HepG2 (cell line): ENCODE results near the gene SLC4A5. TPM values are rescaled to one million over a fixed set of nuclear protein-coding genes. Genes with fewer than 3 reads are reported as not detected.

Experiments
- ATAC-seq: fragments of 200-7000 bp; cut with Tn5 transposase; 3 replicates; pipeline ENCODE4 v1.9.1; 2020; ENCODE audit warnings: mild to moderate bottlenecking, moderate library complexity
- BruUV-seq: library from RNA; stranded (reverse); fragments of 400-500 nt; replicated peaks from 2 replicates; lab custom pipeline; 2021; lab: Mats Ljungman, UMichigan
- CTCF ChIA-PET: fragments of 300-600 bp; formaldehyde crosslinking; extraction: SDS; loops from one replicate; lab custom pipeline; 2021; ENCODE audit warnings: low total read pairs, inconsistent platforms, low intra/inter-chr PET ratio; lab: Yijun Ruan, JAX
- POLR2A ChIA-PET: fragments of 350-600 bp; sonication (Branson Sonifier 250); formaldehyde crosslinking; loops from one replicate; lab custom pipeline; 2020; ENCODE audit warnings: antibody characterized with exemption, inconsistent platforms; lab: Yijun Ruan, JAX
- DNase-seq: peaks from one replicate; pipeline ENCODE4 v3.0.0-alpha.2; 2015; ENCODE audit warnings: low spot score
- FAIRE-seq: peaks from 3 replicates; lab custom pipeline; 2011; peaks lifted over from hg19 to GRCh38; lab: Jason Lieb, UNC
- H2AFZ ChIP-seq: one replicate; pipeline ENCODE4 v1.6.1; 2011; ENCODE audit warnings: low read length, inconsistent platforms
- H3K27ac ChIP-seq: fragments of 300-600 bp; 3 replicates; pipeline ENCODE4 v1.8.0; 2011; ENCODE audit warnings: mixed run types, mild to moderate bottlenecking, mixed read lengths, low read length, inconsistent platforms; ENCODE audit not compliant: insufficient read depth; ENCODE audit errors: extremely low read length
- H3K27me3 ChIP-seq, 2 experiments: fragments of 200-600 bp in 1 of 2; 2 replicates in 1 of 2; 3 replicates in 1 of 2; pipeline versions ENCODE4 v1.6.0 to v1.8.0; 2011; ENCODE audit warnings: low read length in 2 of 2, mild to moderate bottlenecking in 2 of 2, moderate library complexity in 2 of 2, inconsistent platforms in 1 of 2; ENCODE audit not compliant: insufficient read depth in 2 of 2, control insufficient read depth in 1 of 2
- H3K36me3 ChIP-seq, 2 experiments: fragments of 200-600 bp in 1 of 2; replicated peaks in 1 of 2; 2 replicates in 1 of 2; 3 replicates in 1 of 2; pipeline versions ENCODE4 v1.5.1 to v1.8.0; 2011; ENCODE audit warnings: low read length in 2 of 2, inconsistent platforms in 1 of 2; ENCODE audit not compliant: insufficient read depth in 2 of 2, control insufficient read depth in 1 of 2
- H3K4me1 ChIP-seq: 2 replicates; pipeline ENCODE4 v1.5.1; 2012; ENCODE audit warnings: low read length, inconsistent platforms; ENCODE audit not compliant: insufficient read depth
- H3K4me2 ChIP-seq: 2 replicates; pipeline ENCODE4 v1.6.0; 2011; ENCODE audit warnings: low read depth, low read length, inconsistent platforms
- H3K4me3 ChIP-seq, 3 experiments: fragments of 200-600 bp in 1 of 3; sonication (generic), shearing (Covaris generic) in 1 of 3; replicated peaks in 1 of 3; 2 replicates each; pipeline ENCODE4 v1.5.1; 2011 to 2016; ENCODE audit warnings: low read length in 3 of 3, inconsistent platforms in 2 of 3, low read depth in 2 of 3, mild to moderate bottlenecking in 2 of 3, control low read depth in 1 of 3, mixed read lengths in 1 of 3; ENCODE audit not compliant: insufficient read depth in 1 of 3
- H3K79me2 ChIP-seq: one replicate; pipeline ENCODE4 v1.6.1; 2011; ENCODE audit warnings: low read length, inconsistent platforms; ENCODE audit not compliant: insufficient read depth
- H3K9ac ChIP-seq: 2 replicates; pipeline ENCODE4 v1.6.0; 2011; ENCODE audit warnings: mild to moderate bottlenecking, low read depth, low read length, inconsistent platforms; ENCODE audit not compliant: insufficient read depth
- H3K9me3 ChIP-seq: 2 replicates; pipeline ENCODE4 v1.5.1; 2012; ENCODE audit warnings: mild to moderate bottlenecking, low read length
- H4K20me1 ChIP-seq: 2 replicates; pipeline ENCODE4 v1.6.0; 2011; ENCODE audit warnings: inconsistent platforms, mild to moderate bottlenecking, low read length, moderate library complexity; ENCODE audit not compliant: insufficient read depth
- CEBPB ChIP-seq: IDR thresholded peaks from 2 replicates; pipeline ENCODE4 v1.6.1; 2011; ENCODE audit warnings: low read depth, low read length, improper control_type of control experiment, borderline replicate concordance
- CHD2 ChIP-seq: IDR thresholded peaks from 2 replicates; pipeline ENCODE4 v1.6.1; 2011; ENCODE audit warnings: low read depth, low read length, improper control_type of control experiment
- CHD4 ChIP-seq: fragments of 200-600 bp; sonication (generic); IDR thresholded peaks from 2 replicates; pipeline ENCODE4 v1.7.0; 2017; ENCODE audit warnings: mild to moderate bottlenecking, low read length, borderline replicate concordance
- KIAA2018 ChIP-seq: sonication (generic); formaldehyde crosslinking; IDR thresholded peaks from 2 replicates; pipeline ENCODE4 v1.5.0; 2020; ENCODE audit warnings: mild to moderate bottlenecking, missing genetic modification reagents, borderline replicate concordance
- SATB2 ChIP-seq: sonication (generic); formaldehyde crosslinking; IDR thresholded peaks from 2 replicates; pipeline ENCODE4 v1.5.0; 2020; ENCODE audit warnings: missing genetic modification reagents
- ZNF558 ChIP-seq: sonication (generic); formaldehyde crosslinking; IDR thresholded peaks from 2 replicates; pipeline ENCODE4 v1.9.0; 2022; ENCODE audit warnings: mild to moderate bottlenecking, missing genetic modification reagents, borderline replicate concordance
- WGBS: methylation state at CpG from one replicate; pipeline ENCODE4 v1.1.6; 2017; ENCODE audit warnings: low lambda C conversion rate; 5-methylcytosine and 5-hydroxymethylcytosine counted together
- in situ Hi-C: cut with HindIII; loops from 2 replicates; pipeline ENCODE4 v1.10.0; 2017; ENCODE audit warnings: low pct_unique_long_range_greater_than_20kb; ENCODE audit not compliant: extremely low pct_ligation_motif_present
- intact Hi-C: fragments of 100-400 bp; cut with micrococcal nuclease; formaldehyde crosslinking; loops from one replicate; pipeline ENCODE4 v1.10.0; 2022; ENCODE audit not compliant: unreplicated experiment
- polyA plus RNA-seq, 8 experiments: library from polyadenylated mRNA; depleted of rRNA in 3 of 8; stranded (reverse) in 7 of 8; unstranded in 1 of 8; fragments of >200 nt; fragmentation: Illumina TruSeq in 4 of 8; extraction: Trizol in 4 of 8; gene quantifications; 2 replicates each; pipeline versions ENCODE4 v1.2.1 to v1.2.3, GENCODE V29; 2011 to 2016; ENCODE audit warnings: low read depth in 4 of 8, missing spikeins in 1 of 8, mixed read lengths in 1 of 8; ENCODE audit not compliant: insufficient read depth in 1 of 8
- total RNA-seq, 5 experiments: library from RNA; depleted of rRNA; stranded (reverse); fragments of >200 nt; fragmentation: Illumina TruSeq; extraction: Trizol; gene quantifications; 2 replicates each; pipeline ENCODE4 v1.2.3, GENCODE V29; 2016; ENCODE audit warnings: low read depth in 1 of 5
- TF ChIP-seq, protein P1 (sequence below): sonication (generic); formaldehyde crosslinking; IDR thresholded peaks from 2 replicates; pipeline ENCODE4 v1.4.0; 2020; ENCODE audit warnings: mild to moderate bottlenecking, missing genetic modification reagents, borderline replicate concordance

The SLC4A5 gene
- total and polyA plus RNA-seq, 2 of the 13 experiments (the other 11 are each of a cell fraction or from before 2014, with no cell fraction given), result 0.50 TPM; not detected in 1

DNA sequence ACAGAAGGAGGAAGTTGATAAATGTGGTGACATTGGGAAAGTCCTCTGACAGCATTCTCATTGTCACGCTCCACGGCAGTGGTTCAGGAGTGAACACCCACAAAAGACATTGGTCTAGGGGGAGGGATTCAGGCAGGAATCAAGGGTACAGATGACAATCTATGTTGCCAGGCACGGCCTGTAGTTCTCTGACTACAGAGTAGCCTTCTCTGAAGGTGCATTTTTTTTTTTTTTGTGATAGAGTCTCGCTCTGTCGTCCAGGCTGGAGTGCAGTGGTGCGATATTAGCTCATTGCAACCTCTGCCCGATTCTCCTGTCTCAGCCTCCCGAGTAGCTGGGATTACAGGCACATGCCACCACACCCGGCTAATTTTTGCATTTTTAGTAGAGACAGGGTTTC, 157.2 kb downstream of the SLC4A5 start:
- Histone ChIP-seq H3K79me2 (no peaks in the 10 kb centered on the region), H4K20me1 (no peaks in the 10 kb centered on the region), H3K9ac (no peak overlapping the region), H3K4me1 (peaks cover 20% of the 10 kb centered on the region), H2AFZ (no peak overlapping the region), H3K27ac (no peak overlapping the region), H3K27me3 (no peaks in the 10 kb centered on the region), H3K4me3 (no peak overlapping the region), H3K36me3 (no peaks in the 10 kb centered on the region), H3K9me3 (no peaks in the 10 kb centered on the region), H3K4me2 (no peak overlapping the region)
- WGBS, result 45% methylated on average over 9 of the region's 9 CpGs
- FAIRE-seq (no peak), DNase-seq (no peak), ATAC-seq (no peak)
- in situ Hi-C loops (no loop called here), intact Hi-C loops (no loop called here)
- ChIA-PET POLR2A (no interaction called here), CTCF (no interaction called here)
- BruUV-seq, result no TSS peak
- no peak for TF ChIP-seq KIAA2018 (CRISPR knock-in tag)
- TF ChIP-seq ZNF558 (CRISPR knock-in tag), result no peak
- TF ChIP-seq CHD2, result no peak
- no peak for TF ChIP-seq CEBPB
- no peak for TF ChIP-seq CHD4
- TF ChIP-seq SATB2, result no peak
- TF ChIP-seq, protein P1, sequence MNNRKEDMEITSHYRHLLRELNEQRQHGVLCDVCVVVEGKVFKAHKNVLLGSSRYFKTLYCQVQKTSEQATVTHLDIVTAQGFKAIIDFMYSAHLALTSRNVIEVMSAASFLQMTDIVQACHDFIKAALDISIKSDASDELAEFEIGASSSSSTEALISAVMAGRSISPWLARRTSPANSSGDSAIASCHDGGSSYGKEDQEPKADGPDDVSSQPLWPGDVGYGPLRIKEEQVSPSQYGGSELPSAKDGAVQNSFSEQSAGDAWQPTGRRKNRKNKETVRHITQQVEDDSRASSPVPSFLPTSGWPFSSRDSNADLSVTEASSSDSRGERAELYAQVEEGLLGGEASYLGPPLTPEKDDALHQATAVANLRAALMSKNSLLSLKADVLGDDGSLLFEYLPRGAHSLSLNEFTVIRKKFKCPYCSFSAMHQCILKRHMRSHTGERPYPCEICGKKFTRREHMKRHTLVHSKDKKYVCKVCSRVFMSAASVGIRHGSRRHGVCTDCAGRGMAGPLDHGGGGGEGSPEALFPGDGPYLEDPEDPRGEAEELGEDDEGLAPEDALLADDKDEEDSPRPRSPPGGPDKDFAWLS (CRISPR knock-in tag), result no peak
